GM21360 (cell line): ENCODE measurements around the gene POGLUT2.
A peak's percentile ranks its signal among the peaks of the same experiment; 100 is the strongest.

Experiments used
- ATAC-seq: cut with Tn5 transposase; IDR thresholded peaks from one replicate; pipeline ENCODE4 v1.9.1; 2021; ENCODE audit warnings: mild to moderate bottlenecking, moderate library complexity; ENCODE audit not compliant: unreplicated experiment

POGLUT2 gene

DNA sequence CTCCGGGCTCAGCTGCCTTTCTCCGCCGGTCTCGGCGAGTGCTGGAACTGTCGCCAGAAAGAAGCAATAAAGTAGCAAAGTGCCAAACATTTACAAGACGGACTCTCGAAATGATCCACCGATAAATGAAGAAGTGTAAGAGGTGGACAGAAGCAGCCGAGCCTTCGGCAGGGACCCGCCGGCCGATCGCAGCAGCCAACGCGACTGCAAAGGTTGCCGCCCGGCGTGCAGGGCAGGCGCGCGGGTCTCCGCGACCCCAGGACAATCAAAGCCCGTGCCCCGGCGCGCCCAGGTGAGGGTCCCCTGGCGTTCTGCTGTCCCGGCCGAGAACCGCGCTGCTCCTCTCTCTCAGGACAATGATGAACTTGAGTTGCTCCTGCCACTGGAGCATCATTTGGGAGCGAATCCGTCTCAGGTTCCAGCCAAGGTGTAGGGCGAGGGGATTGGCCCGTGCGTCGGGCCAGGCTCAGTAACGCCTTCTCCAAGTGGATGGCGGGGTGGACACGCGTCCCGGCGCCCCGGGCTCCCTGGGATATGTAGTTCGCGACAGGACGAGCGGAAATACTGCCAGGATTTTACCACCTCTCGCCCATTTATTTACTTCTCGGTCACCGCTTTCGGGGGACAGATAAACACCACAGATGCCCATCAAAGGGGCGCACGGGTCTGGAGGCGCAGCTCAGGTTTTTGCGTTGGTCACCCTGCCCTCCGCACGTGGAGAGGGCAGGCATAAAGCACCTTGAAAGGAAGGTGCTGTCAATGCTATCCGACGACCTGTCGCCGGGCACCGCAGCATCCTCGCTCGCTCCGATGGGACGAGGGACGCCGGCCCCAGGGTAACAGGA lies at the start of gene POGLUT2, which contains the start of gene BIVM:
POGLUT2 (minus strand) TSS at position 396 of the 845 bp plus-strand sequence; CDS start at position 90, 306 bp downstream.
BIVM (plus strand) TSS at position 539 of the 845 bp plus-strand sequence. CDS start 8,149 bp downstream, outside the sequence.
- peak; percentile 75 for ATAC-seq

DNA sequence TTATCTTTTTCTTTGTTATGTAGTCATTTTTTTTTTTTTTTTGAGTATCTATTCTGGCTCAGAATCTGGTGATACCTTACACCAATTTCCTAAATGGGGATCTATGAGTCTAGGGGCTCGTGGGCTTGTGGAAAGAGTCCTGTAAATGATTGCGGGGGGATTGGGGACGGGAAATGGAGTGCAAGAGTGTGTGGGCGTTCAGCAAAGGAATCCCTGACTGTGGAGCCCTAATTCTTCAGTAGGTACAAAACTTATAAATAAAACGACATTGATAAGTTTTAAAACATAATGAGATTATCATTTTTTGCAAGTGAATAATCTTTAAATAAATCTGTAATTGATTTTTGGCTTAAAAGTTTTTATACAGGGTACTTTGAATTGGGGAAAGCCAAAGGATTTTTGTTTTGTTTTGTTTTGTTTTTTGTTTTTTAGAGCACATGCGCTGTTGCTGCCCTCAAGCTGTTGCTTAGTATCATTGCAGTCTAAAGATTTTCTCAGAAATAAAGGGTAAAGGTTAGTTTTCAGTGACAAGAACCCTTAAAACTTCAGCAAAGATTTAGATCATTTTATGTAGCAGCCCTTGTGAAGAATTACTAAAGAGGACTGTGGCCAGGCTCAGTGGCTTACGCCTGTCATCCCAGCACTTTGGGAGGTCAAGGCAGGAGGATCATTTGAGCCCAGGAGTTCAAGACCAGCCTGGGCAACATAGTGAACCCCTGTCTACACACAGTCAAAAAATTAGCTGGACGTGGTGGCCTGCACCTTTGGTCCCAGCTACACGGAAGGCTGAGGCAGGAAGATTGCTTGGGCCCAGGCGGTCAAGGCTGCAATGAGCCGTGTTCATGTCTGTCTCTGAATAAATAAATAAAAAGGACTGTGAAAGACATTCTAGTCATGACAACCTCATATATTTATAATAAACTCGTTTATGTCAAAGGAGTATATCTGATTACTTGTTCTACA lies 48.8 kb upstream of the POGLUT2 start:
- ATAC-seq, result no peak

DNA sequence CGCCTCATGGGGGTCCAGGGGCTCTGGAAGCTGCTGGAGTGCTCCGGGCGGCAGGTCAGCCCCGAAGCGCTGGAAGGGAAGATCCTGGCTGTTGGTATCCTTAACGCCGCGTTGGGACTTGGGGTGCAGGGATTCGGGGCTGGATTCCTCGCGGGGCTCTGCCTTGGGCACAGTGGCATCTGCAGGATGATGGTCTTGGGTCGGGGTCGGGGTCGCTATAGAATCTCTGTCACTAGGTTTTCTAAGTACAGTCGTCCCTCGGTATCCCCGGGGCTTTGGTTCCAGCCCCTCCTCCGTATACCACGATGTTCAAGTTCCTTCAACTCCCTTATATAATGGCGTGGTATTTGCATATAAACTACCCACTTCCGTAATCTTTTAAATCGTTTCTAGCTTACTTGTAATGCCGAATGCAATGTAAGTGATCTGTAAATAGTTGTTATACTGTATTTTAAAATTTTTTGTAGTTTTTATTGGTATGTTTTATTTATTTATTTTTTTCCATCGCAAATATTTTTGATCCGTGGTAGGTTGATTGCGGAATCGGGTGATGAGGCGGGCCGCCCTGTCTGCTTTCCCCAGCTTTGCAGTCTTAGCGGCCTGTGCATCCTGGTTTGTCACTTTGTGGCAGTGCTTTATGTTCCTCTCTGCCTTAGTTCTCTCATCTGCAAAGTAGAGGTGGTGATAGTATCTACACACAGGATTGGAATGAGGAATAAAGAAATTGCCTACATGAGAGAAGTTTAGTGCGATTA lies 47.7 kb upstream of the POGLUT2 start:
- ATAC-seq, result peak; percentile 36

DNA sequence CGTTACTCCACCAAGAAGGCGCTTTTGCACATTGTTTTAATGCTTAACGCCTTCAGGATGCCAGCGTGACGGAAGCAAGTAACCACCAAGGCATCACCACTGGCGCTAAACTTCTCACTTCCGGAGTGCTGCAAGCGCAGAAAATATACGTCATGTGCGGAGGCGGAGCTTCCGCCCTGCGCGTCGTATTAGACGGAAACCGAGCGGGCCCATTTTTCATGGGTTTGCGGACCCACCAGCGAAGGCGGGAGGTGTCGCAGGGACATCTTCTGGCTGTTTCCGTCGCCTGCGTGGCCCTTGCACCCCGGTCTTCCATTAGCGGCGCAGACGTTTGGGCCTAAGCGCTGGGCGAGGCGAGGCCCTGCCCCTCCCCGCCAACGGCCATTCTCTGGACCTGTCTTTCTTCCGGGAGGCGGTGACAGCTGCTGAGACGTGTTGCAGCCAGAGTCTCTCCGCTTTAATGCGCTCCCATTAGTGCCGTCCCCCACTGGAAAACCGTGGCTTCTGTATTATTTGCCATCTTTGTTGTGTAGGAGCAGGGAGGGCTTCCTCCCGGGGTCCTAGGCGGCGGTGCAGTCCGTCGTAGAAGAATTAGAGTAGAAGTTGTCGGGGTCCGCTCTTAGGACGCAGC lies 47.0 kb upstream of the POGLUT2 start, which contains the start of gene ERCC5:
ERCC5 (plus strand) TSS at position 403 of the 631 bp plus-strand sequence. CDS start 235 bp downstream, outside the sequence.
- ATAC-seq, result peak; percentile 81

DNA sequence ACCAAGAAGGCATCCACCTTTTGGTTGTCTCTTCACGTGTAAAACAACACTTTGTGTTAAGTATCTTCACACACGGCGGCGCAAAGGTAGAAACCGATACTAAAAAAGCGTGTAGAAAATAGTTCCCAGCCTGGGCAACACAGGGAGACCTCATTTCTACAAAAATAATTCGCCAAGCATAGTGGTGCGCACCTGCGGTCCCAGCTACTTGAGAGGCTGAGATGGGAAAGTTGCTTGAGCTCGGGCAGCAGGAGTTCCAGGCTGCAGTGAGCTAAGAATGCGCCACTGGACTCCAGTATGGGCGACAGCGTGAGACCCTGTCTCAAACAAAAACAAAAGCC lies 46.5 kb upstream of the POGLUT2 start:
- peak; percentile 14 for ATAC-seq

DNA sequence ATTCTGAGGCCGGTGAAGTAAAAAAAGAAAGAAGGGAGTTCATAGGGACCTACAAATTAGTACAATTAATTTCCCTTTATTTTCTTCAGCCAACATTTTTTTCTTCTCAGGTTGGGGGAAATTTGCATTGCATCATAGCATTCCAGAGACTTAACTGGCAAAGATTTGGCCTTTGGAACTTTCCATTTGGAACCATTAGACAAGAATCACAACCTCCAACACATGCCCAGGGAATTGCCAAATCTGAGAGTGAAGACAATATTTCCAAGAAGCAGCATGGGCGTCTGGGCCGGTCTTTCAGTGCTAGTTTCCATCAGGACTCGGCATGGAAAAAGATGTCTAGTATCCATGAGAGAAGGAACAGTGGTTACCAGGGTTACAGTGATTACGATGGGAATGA lies 40.7 kb upstream of the POGLUT2 start:
- no peak for ATAC-seq

DNA sequence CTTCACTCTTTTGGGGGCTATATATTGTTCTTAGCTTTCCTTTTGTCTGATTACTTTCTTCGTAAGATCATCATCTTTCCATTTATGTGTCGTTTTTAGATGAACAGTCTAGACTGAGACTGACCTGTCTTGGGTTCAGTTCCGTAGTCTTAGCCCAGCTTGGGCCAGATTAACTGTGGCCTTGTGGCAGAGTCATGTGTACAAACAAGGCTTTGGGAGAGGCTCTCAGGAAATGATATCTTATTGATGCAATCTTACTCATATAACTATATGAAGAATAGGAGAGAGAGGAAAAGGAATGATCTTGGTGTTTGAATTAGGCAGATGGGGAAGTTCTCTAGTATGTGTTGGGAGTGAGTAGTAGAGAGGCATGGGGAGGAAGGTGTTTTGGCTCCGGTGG lies 40.2 kb upstream of the POGLUT2 start:
- no peak for ATAC-seq

DNA sequence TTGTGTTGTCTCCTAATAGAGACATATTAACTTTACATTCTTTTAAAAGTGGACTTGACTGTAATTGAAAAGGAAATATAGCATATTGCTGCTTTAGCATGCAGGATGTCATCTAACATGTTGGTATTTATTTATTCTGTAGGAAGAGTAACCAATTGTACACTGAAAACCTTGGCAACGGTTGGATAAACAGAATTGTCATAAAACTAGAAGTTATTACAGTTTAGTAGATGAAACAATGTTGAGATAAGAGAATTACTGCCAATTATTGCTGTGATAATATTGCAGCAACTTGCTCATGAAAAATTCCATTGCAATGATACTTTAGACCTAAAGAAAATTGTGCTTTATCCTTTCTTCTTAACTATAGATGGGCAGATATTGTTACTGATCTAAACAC lies 39.5 kb upstream of the POGLUT2 start:
- ATAC-seq, result no peak

DNA sequence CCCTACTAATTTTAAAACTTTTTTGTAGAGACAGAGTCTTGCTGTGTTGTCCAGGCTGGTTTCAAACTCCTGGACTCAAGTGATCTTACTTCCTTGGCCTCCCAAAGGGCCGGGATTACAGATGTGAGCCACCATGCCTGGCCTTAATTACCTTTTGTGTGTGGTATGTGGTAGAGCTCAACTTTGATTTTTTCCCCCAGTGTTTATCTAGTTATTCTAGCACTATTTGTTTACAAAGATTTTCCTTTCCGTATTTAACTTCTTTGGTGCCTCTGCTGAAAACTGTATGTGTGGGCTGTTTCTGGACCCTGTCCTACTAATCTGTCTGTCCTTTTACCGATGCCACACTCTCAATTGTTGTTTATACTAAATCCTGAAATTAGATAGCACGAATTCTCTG lies 37.7 kb upstream of the POGLUT2 start:
- ATAC-seq, result no peak

DNA sequence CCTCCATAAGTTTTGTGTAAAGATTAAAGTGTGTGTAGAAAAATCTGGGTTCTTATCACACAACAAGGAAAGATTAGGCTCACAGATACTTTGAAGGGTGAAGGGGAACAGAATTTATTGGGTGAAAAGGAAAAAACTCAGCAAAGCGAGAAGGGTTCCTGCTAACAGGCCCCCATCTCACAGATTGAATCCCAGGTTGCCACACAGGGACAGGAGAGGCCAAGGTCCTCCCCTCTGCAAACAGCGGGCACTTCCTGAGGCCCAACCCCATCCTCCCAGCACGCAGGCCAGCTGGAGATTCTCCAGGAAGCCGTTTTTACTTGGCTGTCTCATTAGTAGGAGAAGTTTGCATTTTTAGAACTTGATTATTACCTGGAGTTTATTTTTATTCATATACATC lies 31.9 kb upstream of the POGLUT2 start:
- ATAC-seq, result no peak

DNA sequence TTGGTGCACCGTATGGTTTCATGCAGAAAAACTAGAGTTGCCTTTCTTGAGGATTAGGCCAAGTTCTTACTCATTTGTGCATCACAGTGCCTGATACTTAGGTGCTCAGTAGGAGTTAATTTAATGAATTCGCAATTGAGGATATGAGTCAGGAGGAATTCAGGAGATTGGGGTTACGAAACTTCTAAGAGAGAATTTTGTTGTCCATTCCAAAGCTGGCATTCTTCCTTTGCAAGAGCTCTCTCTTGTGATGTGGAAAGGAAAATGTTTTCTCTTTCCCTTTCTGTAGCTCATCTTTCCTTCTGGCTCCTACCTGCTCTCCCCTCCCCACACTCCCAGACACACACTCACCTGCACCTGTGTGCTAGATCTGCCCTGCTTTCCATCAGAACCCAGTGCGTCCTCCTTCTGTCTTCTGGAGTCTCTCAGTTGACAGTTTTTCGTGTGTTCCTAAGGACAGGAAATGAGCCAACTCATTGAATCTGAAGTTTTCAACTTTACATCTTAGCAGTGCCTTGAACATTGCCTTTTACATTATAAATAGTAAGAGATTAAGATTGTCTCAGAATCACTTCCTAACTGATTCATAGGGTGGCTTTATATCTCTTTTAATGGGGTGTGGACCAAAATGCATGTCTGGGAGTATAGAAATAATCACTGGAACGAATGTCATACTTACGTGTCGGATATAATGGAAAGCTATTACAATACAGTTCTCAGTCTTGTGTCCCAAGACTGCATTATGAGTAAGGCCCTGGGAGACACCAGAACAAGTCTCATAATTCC lies 27.3 kb upstream of the POGLUT2 start:
- ATAC-seq, result no peak

DNA sequence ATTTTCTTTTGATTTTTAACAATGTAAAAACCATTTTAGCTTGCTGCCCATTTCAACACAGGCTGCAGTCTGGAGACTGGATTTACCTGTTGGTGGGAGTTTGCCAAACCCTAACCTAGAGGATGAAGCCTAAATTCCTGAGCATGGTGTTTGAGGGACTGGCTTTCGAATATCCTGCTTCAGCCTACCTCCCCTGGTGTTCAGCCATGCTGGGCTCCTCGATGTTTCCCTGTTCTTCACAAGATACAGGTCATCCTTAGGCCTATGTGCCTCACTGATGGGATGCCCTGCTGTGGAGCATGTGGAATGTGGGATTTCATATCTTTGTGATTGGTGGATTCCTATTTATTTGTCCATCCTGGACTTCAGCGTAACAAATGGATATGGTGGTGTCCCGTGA lies 26.6 kb upstream of the POGLUT2 start:
- no peak for ATAC-seq

DNA sequence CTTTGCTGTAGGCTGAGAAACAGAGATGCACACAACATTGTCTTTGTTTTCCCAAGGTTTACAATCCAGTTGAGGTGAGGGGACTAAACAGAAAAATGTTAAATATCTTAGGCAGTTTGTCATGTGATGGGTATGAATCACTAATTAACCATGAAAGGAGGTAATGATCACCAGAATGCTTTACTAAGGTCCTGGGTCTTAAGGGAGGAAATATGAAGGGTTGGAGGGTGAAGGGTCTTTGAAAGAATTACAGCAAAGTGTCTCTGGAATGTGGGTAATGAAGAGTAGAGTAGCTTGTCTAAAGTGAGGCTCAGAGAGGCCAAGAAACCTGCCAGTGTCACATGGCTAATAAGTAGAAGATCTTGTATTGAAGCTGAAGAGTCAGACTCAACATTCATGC lies 19.1 kb upstream of the POGLUT2 start:
- ATAC-seq, result no peak

DNA sequence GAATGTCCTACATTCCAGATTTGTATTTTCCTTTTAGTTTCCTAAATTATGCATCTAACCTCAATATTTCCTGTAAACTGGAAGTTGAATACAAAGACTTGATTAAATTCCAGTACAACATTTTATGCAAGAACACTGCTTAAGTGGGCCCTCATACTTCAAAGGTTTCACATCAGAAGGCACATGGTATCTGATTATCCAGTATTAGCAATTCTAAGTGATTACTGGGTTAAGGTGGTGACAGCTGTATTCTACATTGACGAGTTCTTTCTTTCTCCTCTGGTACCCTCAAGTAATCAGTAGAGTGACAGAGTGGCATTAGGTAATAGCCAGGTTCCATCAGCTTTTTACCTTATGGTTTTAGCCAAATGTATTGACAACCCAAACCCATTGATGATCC lies 18.5 kb upstream of the POGLUT2 start:
- no peak for ATAC-seq

DNA sequence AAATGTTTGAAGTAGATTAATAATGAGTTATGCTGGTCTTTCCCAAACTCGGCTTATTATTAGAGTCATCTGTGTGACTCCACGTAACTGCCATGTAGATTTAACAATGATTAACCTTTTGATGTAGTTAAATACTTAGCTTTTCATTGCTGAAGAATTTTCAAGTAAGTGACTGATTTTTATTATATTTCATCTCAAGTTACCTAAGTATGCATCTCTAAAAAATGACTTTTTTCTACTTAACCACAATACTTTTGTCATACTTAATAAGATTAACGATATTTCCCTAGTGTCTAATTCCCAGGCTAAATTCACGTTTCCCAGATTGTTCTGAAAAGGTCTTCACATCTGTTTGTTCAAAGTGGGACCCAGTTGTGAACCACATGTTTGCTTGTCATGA lies 17.9 kb upstream of the POGLUT2 start:
- ATAC-seq, result no peak

DNA sequence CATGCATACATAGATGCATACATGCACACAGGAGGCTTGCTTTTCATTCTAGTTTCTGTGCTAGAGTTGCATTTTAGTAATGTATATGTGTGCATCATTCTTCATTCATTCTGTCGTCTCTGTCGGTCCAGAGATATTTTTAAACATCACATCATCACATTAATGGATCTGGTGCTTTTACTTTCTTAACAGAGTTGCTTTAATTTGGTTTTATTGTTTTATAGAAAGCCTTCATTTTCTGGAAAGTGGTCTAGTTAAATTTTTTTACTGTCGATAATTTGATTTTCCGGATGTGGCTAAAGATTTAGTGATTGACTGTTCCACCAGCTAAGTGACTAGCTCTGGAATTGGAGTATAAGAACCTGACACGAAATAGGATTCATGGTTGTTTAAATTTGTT lies 17.0 kb upstream of the POGLUT2 start:
- no peak for ATAC-seq

DNA sequence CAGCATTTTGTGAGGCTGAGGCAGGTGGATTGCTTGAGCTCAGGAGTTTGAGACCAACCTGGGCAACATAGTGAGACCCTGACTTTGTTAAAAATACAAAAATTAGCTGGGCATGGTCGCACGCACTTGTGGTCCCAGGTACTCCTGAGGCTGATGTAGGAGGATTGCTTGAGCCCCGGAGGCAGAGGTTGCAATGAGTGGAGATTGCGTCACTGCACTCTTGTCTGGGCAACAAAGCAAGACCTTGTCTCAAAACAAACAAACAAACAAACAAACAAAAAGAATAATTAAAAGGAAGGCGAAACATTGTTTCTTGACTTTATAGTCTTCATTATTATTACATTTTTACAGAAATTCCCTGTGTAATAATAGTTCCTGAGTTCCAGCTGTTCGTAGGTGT lies 16.0 kb upstream of the POGLUT2 start:
- no peak for ATAC-seq

DNA sequence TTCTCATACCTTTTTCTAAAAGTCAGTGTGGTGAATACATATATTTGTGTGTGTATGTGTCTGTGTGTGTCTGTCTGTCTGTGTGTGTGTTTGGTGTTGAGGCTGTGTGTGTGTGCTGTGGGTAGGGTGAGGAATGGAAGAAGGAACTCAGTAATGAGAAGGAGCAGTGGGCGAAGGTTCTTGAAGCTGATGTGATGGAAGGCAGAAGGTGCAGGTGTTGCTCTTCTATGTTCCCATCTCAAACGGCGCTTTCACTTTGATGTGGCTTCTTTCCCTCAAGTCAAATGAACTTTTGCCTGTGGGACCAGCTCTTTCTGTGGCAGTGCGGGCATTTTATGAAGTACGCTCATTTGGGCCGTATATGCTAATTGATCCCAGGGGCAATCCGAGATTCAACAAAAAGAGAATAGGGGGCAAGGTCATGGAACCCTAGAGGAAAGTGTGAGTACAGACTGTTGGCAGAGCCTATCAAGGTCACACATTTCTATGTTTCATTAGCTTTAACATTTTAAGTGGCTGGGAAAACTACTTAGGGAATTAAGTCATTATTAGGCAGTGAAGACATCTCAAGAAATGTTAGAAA lies 15.3 kb upstream of the POGLUT2 start:
- no peak for ATAC-seq

DNA sequence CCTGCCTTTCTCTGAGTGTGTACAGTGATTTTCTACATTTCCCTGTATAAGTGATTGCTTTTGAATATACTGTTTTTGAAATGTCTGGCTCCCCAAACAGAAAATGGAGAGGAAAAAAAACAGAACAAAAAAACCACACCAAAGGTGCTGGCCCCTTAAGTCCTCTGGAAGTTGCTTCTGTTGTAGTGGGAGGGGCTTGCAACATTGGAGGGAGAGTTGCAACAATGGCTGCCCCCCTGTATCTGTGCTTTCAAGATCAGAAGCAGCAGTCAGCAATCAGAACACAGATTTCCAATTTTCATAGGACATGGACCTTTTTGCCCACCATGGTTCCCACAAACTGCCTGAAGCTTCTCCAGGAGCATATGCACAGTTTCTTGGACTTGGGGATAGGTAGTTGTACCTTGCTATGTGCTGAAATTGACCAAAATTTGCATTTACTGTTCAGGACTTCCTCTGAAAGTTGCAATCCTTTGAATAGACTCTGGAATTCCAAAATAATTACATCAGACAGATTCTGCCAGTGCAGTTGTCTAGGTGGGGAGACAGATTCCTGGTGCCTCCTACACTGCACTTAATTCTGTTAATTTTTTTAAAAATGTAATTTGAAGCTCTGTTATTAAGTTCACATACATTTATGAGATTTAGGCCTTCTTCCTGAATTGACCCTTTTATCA lies 14.0 kb upstream of the POGLUT2 start:
- no peak for ATAC-seq
